Measurements from ENCODE around the gene MIPEP.
"Not testable (repeated sequence)": the region's sequence is repeated elsewhere in the genome, so short reads cannot be mapped to it uniquely, and the experiment has no call there.

DNA sequence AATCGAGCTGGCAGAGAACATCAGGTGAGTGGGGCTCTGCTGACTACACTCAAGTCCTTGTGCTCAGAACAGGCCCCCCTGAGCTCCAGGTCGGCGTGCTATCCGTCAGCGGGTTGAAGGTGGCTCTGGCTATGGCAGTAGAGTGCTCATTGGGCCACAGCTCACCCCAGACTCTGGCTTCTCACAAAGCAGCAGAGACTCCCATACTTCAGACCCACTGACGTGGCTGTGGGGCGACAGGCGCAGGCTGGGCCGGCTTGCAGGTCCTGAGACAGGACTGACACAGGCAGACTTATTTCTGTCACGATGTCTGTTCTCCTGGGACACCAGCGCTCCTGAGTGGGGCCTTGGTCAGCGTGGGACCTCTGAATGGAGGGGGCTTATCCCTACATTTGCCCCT lies 5.5 kb upstream of the MIPEP start:
- TF ChIP-seq, protein P1, sequence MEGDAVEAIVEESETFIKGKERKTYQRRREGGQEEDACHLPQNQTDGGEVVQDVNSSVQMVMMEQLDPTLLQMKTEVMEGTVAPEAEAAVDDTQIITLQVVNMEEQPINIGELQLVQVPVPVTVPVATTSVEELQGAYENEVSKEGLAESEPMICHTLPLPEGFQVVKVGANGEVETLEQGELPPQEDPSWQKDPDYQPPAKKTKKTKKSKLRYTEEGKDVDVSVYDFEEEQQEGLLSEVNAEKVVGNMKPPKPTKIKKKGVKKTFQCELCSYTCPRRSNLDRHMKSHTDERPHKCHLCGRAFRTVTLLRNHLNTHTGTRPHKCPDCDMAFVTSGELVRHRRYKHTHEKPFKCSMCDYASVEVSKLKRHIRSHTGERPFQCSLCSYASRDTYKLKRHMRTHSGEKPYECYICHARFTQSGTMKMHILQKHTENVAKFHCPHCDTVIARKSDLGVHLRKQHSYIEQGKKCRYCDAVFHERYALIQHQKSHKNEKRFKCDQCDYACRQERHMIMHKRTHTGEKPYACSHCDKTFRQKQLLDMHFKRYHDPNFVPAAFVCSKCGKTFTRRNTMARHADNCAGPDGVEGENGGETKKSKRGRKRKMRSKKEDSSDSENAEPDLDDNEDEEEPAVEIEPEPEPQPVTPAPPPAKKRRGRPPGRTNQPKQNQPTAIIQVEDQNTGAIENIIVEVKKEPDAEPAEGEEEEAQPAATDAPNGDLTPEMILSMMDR (optimal IDR thresholded peaks at IDR 0.05 in 1 of 3, IDR thresholded peaks at IDR 0.05 in 1 of 3, conservative IDR thresholded peaks at IDR 0.05 in 1 of 3; ENCODE audit: extremely low read depth in 1 of 3, insufficient read depth in 2 of 3, low read length in 3 of 3), result not testable (repeated sequence)
- TF ChIP-seq EZH2 (IDR thresholded peaks at IDR 0.05; ENCODE audit: low read length), result not testable (repeated sequence)
